HG03378 (cell line): Measurements from ENCODE around the gene TTC17.

ENCODE experiments used
- ATAC-seq: cut with Tn5 transposase; IDR thresholded peaks from one replicate; pipeline ENCODE4 v1.9.1; 2021; ENCODE audit warnings: mild to moderate bottlenecking, moderate library complexity; ENCODE audit not compliant: unreplicated experiment

Gene TTC17

DNA sequence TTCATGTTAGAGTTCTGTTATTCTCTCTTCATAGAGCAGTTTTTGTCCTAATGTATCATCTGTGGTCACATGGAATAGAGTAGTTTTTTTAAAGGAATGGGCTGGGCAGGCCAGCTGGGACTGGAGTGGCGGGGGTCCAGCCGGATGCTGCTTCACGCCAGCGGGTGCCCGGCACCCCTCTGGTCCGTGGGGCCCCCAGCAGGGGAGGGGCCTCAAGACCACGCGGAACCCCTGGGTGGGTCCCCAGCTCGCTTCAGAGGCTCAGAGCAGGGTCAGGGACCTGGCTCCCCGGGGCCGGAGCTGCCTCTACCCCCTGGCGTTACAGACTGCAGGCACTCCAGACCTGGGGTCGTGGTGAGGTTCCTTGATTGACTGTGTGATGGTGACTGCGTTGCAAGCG, 162.8 kb downstream of the TTC17 start:
- ATAC-seq: no peak

DNA sequence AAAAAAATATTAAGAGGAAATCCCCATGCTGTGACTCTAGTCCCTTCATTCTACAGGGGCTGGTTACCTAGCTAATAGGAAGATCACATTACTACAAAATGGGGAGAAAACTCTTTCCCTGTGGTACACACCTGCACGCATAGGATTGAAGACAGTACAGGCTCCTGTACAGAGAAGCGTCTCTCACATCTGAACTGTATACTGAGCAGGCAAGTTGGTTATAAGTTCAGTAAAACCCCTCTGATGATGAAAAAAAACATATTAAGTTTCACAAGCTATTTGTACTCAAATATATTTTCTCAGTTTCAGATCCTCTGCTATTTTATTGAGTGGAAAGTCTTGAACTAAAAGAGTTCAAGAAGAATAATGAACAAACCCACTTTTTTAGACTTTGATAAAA, 164.9 kb downstream of the TTC17 start:
- ATAC-seq: peak; percentile 62

DNA sequence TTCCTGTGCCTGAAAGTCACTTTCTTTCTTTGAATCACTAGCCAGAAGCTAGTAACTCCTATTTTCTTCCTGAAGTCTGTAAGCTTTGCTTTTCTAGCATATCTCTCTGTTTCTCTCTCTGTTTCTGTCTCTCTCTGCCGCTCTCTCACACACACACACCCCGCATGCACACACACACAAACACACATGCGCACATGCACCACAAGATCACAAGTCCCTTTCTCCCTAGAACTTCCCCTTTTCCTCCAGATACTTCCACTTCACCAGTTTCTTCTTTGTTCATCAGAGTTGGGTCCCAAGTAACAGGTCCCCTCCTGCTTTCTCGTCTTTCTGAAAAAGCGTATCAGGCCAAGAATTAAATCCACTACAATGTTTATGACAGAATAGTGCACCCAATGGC, 173.3 kb downstream of the TTC17 start:
- ATAC-seq: no peak

DNA sequence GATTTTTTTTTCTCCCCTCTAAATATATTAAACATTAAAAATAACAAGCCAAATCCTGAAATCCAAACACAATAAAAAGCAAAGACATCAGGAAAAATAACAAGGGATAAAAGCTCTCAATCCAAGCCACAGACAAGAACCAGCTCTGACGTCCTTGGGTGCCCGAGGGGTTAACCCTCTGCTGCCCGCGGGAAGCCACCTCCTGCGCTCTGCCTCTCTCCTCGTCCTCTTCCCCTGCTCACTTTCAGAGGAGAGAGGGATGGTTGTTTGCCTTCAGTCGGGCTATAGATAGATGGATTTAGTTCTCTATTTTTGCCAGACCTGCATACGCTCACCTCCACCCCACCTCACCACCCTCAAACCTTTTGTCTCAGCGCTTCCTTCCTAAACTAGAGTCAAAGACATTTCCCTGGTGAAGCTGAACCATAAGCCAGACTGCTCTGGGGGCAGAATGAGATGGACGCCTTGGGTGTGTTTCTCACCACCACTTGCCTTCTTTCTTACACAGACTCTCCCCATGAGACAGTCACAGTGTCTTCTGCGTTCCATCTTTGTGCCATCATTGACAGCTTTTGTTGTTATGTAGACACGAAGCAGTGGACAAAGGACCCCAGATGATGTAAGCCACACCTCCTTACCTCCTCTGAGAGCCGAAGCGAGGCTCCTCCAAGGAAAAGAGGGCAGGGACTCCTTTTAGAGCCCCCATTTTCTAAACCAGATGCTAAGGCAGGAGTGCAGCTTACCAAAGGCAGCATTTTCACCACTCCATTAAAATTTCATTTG, 179.3 kb downstream of the TTC17 start:
- no peak for ATAC-seq

DNA sequence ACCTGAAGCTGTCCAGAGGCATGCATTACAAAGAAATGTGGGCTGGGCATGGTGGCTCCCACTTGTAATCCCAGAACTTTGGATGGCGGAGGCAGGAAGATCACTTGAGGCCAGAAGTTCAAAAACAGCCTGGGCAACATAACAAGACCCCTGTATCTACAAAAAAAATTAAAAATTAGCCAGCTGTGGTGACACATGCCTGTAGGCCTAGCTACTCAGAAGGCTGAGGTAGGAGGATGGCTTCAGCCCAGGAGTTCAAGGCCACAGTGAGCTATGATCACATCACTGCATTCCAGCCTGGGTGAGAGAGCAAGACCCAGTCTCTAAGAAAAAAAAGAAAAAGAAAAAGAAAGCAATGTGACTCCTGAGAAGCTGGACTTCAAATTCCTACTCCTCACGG, 183.3 kb downstream of the TTC17 start:
- no peak for ATAC-seq

DNA sequence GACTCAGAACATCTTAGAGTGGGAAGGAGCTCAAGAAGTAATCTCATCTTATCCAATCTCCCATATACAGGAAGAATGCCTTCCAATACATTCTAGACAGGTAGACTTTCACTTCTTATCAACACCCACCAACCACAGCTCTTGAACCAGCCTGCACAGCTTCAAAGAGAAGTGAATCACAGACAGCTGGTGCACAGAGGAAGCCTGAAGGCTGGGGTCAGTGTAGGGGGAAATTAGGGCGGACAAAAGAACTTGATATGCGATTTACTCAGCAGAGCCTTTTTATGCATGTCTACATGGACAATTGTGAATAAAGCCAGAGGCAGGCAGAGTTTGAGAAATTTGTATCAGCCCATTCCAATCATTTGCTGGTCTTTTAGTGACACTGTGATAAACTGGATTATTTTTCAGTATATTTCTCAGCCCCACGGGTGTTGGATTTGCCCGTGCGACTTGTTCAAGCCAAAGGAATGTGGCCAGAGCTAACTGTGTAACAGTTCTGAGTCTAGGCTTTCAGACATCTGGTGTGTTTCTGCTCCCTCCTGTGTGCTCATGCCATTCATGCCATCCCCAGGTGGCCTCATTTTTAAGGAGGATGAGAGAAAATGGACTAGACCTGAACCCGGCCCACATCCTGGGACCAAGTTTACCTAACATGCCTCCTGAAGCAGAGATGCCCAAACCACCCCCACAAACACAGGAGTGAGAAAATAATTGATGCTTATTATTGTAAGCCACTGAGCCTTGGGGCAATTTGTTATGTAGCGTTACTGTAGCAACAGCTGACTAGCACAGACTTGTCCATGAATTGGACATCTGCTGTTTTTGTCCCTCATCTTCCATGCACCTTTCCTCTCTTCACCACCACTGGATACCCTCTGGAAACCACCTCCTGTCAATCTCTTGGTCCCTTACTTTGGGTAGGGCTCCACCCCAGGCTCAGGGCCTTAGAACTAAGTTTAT, 184.3 kb downstream of the TTC17 start:
- no peak for ATAC-seq
